Right lobe of liver (tissue), 6 donors: ENCODE data around the gene DEXI. TPM values are rescaled to one million over a fixed set of nuclear protein-coding genes. Genes with fewer than 3 reads are reported as not detected.

ENCODE experiments used
- ATAC-seq, 4 donors: fragments of 200-7000 bp; cut with Tn5 transposase; one replicate each; pipeline ENCODE4 v1.9.1; 2020; ENCODE audit warnings: mild to moderate bottlenecking in 4 of 4, moderate library complexity in 4 of 4
- DNase-seq, 3 donors: peaks; one replicate each; pipeline ENCODE4 v3.0.0-alpha.2; 2020
- H3K27ac ChIP-seq, 3 donors: fragments of 200-600 bp; one replicate each; pipeline ENCODE4 v1.8.0; 2022
- H3K27me3 ChIP-seq, 2 donors: fragments of 200-600 bp; one replicate each; pipeline ENCODE4 v1.8.0; 2022
- H3K36me3 ChIP-seq, 4 donors: fragments of 200-600 bp; sonication (generic) in 1 of 4; one replicate each; pipeline versions ENCODE4 v1.5.1 to v1.8.0; 2017 to 2022; ENCODE audit warnings: control low read depth in 1 of 4
- H3K4me1 ChIP-seq, 4 donors: fragments of 200-600 bp; sonication (generic) in 1 of 4; one replicate each; pipeline versions ENCODE4 v1.5.1 to v1.8.0; 2017 to 2022; ENCODE audit warnings: control low read depth in 1 of 4
- H3K4me3 ChIP-seq, 3 donors: fragments of 200-600 bp; one replicate each; pipeline ENCODE4 v1.8.0; 2022
- H3K9me3 ChIP-seq, 4 donors: fragments of 200-600 bp; sonication (generic) in 1 of 4; one replicate each; pipeline versions ENCODE4 v1.5.1 to v1.8.0; 2017 to 2022; ENCODE audit warnings: control low read depth in 1 of 4
- POLR2A ChIP-seq: fragments of 450-650 bp; IDR thresholded peaks from one replicate; pipeline ENCODE4 v1.6.1; 2017; ENCODE audit warnings: antibody characterized with exemption, mild to moderate bottlenecking
- WGBS: methylation state at CpG from one replicate; pipeline ENCODE4 v1.1.6; 2018; ENCODE audit warnings: low coverage, low lambda C conversion rate; ENCODE audit not compliant: insufficient coverage; ENCODE audit errors: missing lambda C conversion rate; 5-methylcytosine and 5-hydroxymethylcytosine counted together
- intact Hi-C, 2 donors: fragments of 100-400 bp; cut with DNase I; formaldehyde crosslinking; loops; one replicate each; pipeline versions ENCODE4 v1.11.2 to v1.14.1; 2022
- total RNA-seq, 6 experiments: library from RNA; depleted of rRNA in 2 of 6; stranded (reverse); fragments of >200 nt in 2 of 6; fragmentation: NEBNext Ultra II Directional in 3 of 6; extraction: Animal tissue kit (Norgen Biotek cat#: 25700) in 3 of 6; gene quantifications; one replicate each; pipeline versions ENCODE4 v1.1.0 to v1.2.4, GENCODE V29; 2016 to 2023
- TF ChIP-seq, protein P1 (sequence below), 4 donors: fragments of 200-600 bp in 3 of 4; fragments of 450-650 bp in 1 of 4; IDR thresholded peaks; one replicate each; pipeline versions ENCODE4 v1.5.1 to v1.8.0; 2016 to 2022; ENCODE audit warnings: antibody characterized with exemption in 4 of 4, mild to moderate bottlenecking in 2 of 4
- donor health status: DM: no; HTN: yes; CAD: no.
- donor health status: DM: no; HTN: no; CAD: no.
- donor health status: DM: no; HTN: no; CAD: no.
- donor health status: DM: no; HTN: yes; CAD: no.
- donor health status: DM: no; HTN: yes; CAD: no.

Gene DEXI
- total RNA-seq, 6 experiments from 2014 or later: 35.8 to 93.8 (median 54.1) TPM

DNA sequence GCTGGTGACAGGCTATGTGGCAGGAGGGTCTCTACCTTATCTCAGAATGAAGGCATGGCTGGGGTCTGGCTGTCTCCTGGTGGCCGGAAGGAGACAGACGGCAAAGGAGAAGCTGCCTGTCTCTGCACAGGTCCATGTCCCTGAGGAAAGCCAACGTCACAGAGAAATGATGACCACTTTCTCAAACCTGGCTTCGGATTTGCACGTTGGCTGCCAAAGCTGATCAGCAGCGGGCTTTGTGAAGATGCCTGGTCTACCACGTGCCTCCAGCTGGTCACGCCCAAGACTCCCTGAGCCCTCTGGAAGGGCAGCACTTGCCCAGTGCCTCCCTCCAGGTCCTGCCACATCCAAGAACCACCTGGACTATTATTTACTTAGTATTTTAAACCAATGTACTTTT lies 8.4 kb downstream of the DEXI start:
- DNase-seq (no peak), ATAC-seq (no peak)
- intact Hi-C loops: no loop called here
- H3K36me3 ChIP-seq: peaks cover 0 to 6% (median 0%) of the 10 kb centered on the region in 4 donors
- no peak overlapping the region for H3K4me3 ChIP-seq
- H3K9me3 ChIP-seq: no peaks in the 10 kb centered on the region
- 87% methylated on average over 6 of the region's 8 CpGs for WGBS
- no peak for TF ChIP-seq POLR2A
- TF ChIP-seq, protein P1, sequence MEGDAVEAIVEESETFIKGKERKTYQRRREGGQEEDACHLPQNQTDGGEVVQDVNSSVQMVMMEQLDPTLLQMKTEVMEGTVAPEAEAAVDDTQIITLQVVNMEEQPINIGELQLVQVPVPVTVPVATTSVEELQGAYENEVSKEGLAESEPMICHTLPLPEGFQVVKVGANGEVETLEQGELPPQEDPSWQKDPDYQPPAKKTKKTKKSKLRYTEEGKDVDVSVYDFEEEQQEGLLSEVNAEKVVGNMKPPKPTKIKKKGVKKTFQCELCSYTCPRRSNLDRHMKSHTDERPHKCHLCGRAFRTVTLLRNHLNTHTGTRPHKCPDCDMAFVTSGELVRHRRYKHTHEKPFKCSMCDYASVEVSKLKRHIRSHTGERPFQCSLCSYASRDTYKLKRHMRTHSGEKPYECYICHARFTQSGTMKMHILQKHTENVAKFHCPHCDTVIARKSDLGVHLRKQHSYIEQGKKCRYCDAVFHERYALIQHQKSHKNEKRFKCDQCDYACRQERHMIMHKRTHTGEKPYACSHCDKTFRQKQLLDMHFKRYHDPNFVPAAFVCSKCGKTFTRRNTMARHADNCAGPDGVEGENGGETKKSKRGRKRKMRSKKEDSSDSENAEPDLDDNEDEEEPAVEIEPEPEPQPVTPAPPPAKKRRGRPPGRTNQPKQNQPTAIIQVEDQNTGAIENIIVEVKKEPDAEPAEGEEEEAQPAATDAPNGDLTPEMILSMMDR (IDR thresholded peaks at IDR 0.05): no peak
- no peak overlapping the region for H3K27ac ChIP-seq
- no peaks in the 10 kb centered on the region for H3K27me3 ChIP-seq
- H3K4me1 ChIP-seq: peaks cover 0 to 66% (median 31%) of the 10 kb centered on the region in 4 donors

GRCh38 chr16:10932959-10933710 lies 9.1 kb downstream of the DEXI start:
- no peak for DNase-seq
- no peaks in the 10 kb centered on the region for H3K27me3 ChIP-seq
- H3K27ac ChIP-seq: no peak overlapping the region
- 77% methylated on average over 4 of the region's 11 CpGs for WGBS
- no peak for TF ChIP-seq POLR2A
- TF ChIP-seq, protein P1 (IDR thresholded peaks at IDR 0.05): no peak
- intact Hi-C loops: no loop called here
- no peaks in the 10 kb centered on the region for H3K9me3 ChIP-seq
- peaks cover 0 to 62% (median 29%) of the 10 kb centered on the region in 4 donors for H3K4me1 ChIP-seq
- ATAC-seq: no peak
- H3K4me3 ChIP-seq: no peak overlapping the region
- peaks cover 0 to 6% (median 0%) of the 10 kb centered on the region in 4 donors for H3K36me3 ChIP-seq

GRCh38 chr16:10931977-10932632 lies 10.2 kb downstream of the DEXI start:
- H3K9me3 ChIP-seq: no peaks in the 10 kb centered on the region
- no peak overlapping the region for H3K27ac ChIP-seq
- WGBS: 84% methylated on average over 8 of the region's 11 CpGs
- TF ChIP-seq, protein P1 (IDR thresholded peaks at IDR 0.05): no peak
- TF ChIP-seq POLR2A: no peak
- H3K4me3 ChIP-seq: no peak overlapping the region
- intact Hi-C loops: no loop called here
- ATAC-seq: no peak
- peaks cover 0 to 62% (median 29%) of the 10 kb centered on the region in 4 donors for H3K4me1 ChIP-seq
- H3K27me3 ChIP-seq: no peaks in the 10 kb centered on the region
- no peak for DNase-seq
- peaks cover 0 to 11% (median 0%) of the 10 kb centered on the region in 4 donors for H3K36me3 ChIP-seq

DNA sequence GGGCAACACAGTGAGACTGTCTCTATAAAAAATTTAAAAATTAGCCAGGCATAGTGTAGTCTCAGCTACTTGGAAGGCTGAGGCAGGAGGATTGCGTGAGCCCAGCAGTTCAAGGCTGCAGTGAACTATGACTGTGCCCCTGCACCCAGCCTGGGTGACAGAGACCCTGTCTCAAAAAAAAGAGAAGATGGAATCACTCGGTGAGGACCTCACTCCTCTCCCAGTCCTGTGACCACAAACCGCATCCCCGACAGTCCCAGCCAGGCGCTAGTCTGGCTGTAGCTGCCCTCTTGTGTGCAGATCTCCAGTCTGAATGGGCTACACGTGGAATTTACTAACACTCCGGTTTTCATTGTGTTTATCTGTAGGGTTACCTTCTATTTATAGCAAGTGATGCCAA lies 11.1 kb downstream of the DEXI start:
- Histone ChIP-seq H3K27ac (no peak overlapping the region), H3K4me1 (peaks cover 0 to 60% (median 29%) of the 10 kb centered on the region in 4 donors), H3K4me3 (no peak overlapping the region), H3K36me3 (peaks cover 0 to 11% (median 0%) of the 10 kb centered on the region in 4 donors), H3K9me3 (no peaks in the 10 kb centered on the region), H3K27me3 (no peaks in the 10 kb centered on the region)
- intact Hi-C loops: no loop called here
- WGBS: 24% methylated on average over 3 of the region's 7 CpGs
- ATAC-seq: no peak
- no peak for DNase-seq
- TF ChIP-seq, protein P1 (IDR thresholded peaks at IDR 0.05): no peak
- no peak for TF ChIP-seq POLR2A
